Fibroblast of villous mesenchyme (primary cell): ENCODE data around the gene PIR. TPM values are rescaled to one million over a fixed set of nuclear protein-coding genes. Genes with fewer than 3 reads are reported as not detected.
A peak's percentile ranks its signal among the peaks of the same experiment; 100 is the strongest.

Experiments used
- DNase-seq: peaks from one replicate; pipeline ENCODE4 v3.0.0-alpha.2; 2010; ENCODE audit warnings: low read depth
- H3K4me3 ChIP-seq: 2 replicates; pipeline ENCODE4 v1.5.1; 2011; ENCODE audit warnings: low read depth, mild to moderate bottlenecking, low read length
- CTCF ChIP-seq: IDR thresholded peaks from 2 replicates; pipeline ENCODE4 v1.5.1; 2012; ENCODE audit warnings: low read depth, mild to moderate bottlenecking, low read length; ENCODE audit not compliant: insufficient read depth
- total RNA-seq: library from RNA; depleted of rRNA; stranded (reverse); fragments of >200 nt; gene quantifications from 2 replicates; pipeline ENCODE4 v1.2.3, GENCODE V29; 2012

The PIR gene
- total RNA-seq, 1 donor: 17.7 TPM

- H3K4me3 ChIP-seq: no peak overlapping the region
- no peak for DNase-seq
- TF ChIP-seq CTCF: no peak
Observed at GRCh38 chrX:15345976-15346375, 147.2 kb downstream of the PIR start.

GRCh38 chrX:15344106-15344505 is 149.0 kb downstream of the PIR start:
- TF ChIP-seq CTCF: no peak
- no peak for DNase-seq
- no peak overlapping the region for H3K4me3 ChIP-seq

- no peak for TF ChIP-seq CTCF
- no peak overlapping the region for H3K4me3 ChIP-seq
- DNase-seq: peak; percentile 76
Observed at GRCh38 chrX:15343075-15343476, 150.1 kb downstream of the PIR start.

GRCh38 chrX:15340867-15341266 is 152.3 kb downstream of the PIR start:
- H3K4me3 ChIP-seq: no peak overlapping the region
- no peak for DNase-seq
- no peak for TF ChIP-seq CTCF

GRCh38 chrX:15336023-15336413 is 157.1 kb downstream of the PIR start:
- DNase-seq: peak; percentile 60
- peak overlapping the region; percentile 60 for H3K4me3 ChIP-seq
- TF ChIP-seq CTCF: no peak

GRCh38 chrX:15335135-15336022 is 157.8 kb downstream of the PIR start, which contains the start of gene PIGA:
Gene PIGA (minus strand): TSS chrX:15335523. CDS start chrX:15331930, 3,593 bp downstream.
- no peak for TF ChIP-seq CTCF
- peak; percentile 96 for DNase-seq
- H3K4me3 ChIP-seq: peak within 1 kb of the TSS; percentile 79

Other genes with a start within 250 kb of the PIR start
- gene ASB9, start 223.2 kb downstream of the PIR start, total RNA-seq: 0.64 and 2.6 TPM in 2 replicates
- gene ASB11, start 177.7 kb downstream of the PIR start, total RNA-seq: not detected in 2 replicates
- 7.1 and 9.9 TPM in 2 replicates for gene PIGA, start 157.8 kb downstream of the PIR start, total RNA-seq
- under 0.01 TPM in 1 of 2 replicates, not detected in the other for gene VEGFD, start 108.9 kb downstream of the PIR start, total RNA-seq
- under 0.01 TPM in 1 of 2 replicates, not detected in the other for gene BMX, start 7.5 kb upstream of the PIR start, total RNA-seq
- gene ACE2, start 107.6 kb upstream of the PIR start, total RNA-seq: not detected in 2 replicates
- under 0.01 TPM in 1 of 2 replicates, not detected in the other for gene CLTRN, start 171.5 kb upstream of the PIR start, total RNA-seq
- gene CA5B, start 244.9 kb upstream of the PIR start, total RNA-seq: 9.0 and 15.5 TPM in 2 replicates